Measurements from ENCODE around the gene NACA.
"Not testable (repeated sequence)": the region's sequence is repeated elsewhere in the genome, so short reads cannot be mapped to it uniquely, and the experiment has no call there.

The NACA gene

DNA sequence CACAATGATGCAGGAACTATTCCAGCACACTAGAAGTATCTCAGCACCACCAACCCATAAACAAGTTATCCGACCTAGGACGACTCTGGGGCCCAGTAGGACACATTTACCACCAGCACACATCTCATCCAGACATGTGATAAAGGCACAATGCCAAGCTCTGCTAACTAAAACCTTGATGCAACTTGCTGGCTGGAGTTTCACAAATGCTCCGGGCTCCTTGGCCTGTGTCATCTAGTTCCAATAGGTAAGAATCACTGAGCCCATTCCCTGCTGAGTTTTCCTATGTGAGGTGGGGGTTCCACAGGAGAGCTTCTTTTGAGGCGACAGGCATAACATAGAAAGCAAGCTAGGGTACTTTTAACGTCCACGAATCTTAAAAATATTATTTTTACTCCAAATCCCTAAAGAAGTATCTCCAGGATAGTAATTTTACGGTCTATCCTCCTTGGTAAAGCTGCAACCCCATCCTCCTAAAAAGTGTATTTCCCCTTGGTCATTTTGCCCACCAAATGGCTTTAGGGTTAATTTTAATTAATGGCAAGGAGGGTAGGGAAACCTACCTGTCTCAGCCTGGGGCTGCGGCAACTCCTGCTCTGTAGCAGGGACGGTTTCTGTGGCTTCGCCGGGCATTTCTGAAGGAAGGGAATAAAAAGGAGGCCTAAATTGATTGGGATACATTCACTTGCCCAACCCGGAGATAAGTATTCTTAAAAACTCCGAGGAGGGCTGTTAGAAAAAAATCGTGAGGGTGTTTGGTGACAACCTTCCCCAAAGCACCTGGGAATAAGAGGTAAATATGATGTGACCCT is 1.0 kb downstream of the NACA start:
- peak in 1 of 2 experiments; percentile 16 for DNase-seq

DNA sequence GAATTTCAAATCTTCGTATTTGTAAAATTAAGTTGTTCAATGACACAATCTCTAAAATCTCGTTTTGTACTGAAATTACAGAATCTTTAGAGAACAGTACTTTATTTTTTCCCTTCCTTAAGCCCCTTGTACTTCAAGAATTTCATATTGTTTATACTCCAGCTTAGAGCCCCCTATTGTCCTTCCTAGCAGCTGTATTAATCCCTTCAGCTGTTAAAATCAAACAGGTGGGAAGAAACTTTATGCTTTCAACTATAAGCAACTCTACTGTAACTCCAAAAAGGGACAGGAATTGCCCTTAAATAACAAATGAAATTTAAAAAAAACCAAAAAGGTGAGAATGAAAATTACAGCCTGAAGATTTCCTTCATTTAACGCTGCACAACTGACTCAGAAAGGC is 1.7 kb downstream of the NACA start:
- no peak for DNase-seq

DNA sequence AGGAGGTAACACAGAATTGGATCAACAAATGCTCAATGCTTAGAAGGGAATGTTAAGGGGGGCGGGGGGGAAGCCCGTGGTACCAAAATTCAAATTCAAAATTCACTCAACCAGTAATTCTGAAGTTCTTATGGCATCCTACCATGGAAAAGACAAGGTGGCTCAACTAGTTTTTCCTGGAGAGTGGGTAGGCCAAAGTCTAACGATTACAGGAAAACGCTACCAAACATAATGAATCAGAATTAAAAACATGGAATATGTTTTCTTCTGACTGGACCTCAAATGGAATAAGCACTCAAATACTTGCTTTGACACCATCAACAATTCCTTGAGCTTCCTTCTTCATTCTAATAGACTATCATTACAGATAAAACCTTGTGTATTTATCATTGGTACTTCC is 2.3 kb downstream of the NACA start:
- no peak for DNase-seq

DNA sequence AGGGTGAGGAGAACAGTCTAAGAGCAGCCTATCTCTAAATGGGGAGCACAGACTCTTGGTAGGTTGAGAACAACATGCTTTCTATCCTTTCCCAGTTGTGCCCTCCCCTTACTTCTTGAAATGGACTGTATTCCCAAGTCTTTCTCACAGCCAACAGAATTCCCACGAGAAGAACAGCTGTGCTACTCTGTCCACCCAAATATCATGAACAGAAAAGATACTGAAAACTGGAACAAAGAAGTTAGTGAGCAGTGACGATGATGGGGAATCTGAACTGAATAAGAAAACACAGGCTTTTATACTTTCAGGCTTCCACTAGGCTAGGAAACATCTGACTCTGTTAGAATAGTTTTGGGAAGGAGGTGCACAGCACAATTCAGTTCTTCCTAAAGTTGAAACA is 3.4 kb downstream of the NACA start:
- DNase-seq, result no peak

DNA sequence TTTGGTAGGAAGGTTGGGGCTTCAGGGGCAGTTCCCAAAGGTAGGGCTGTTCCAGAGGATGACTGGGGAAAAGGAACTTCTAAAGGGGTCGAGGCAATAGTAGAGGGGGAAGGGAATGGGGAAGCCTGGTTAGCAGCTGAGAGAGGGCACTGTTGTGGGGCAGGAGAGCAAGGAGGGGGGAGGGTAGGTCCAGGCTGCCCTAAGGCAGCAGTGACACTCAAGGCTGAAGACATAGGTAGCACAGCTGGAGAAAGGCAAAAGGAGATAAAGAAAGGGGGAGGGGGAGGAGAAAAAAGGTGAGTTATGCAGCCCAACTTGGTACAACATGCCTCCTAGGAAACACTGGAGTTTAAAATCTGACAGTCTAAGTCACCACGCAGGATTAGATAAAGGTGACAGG is 3.9 kb downstream of the NACA start:
- no peak for DNase-seq

DNA sequence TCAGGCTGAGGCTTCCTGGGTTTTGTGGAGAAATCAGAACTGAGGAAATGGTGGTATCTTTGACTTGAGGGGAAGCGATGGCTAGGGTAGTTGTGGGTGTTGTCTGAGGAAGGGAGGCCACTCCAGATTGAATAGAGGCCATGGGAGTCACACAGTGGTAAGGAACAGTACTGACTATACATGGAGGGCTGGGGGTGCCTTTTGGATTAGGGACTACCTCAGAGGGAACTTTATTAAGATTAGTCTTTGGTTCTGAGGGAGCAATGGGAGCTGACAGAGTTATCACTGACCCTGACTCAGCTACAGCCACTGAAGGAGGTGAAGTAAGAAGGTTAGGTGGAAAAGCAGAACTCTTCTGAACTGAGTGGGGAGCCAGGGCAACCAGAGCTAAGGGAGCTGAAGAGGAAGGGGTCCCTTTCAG is 4.4 kb downstream of the NACA start:
- no peak for DNase-seq

DNA sequence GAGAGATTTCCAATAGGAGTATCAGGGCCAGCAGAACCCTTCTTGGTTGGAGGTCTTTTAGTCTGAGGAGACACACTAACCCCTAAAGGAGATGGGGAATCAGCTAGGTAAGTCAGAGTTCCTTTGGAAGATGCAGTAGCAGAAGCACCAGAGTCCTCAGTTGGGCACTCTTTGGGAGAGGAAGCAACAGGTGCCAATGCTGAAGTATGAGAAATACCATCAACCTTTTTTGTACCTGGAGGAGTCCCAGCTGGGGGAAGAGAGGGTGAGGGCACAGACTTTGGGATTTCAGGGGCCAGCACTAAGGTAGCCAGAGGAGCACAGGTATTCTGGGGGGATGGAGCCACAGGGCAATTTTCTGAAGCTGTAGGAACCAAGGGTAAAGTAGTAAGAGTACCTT is 6.0 kb downstream of the NACA start:
- no peak for DNase-seq

DNA sequence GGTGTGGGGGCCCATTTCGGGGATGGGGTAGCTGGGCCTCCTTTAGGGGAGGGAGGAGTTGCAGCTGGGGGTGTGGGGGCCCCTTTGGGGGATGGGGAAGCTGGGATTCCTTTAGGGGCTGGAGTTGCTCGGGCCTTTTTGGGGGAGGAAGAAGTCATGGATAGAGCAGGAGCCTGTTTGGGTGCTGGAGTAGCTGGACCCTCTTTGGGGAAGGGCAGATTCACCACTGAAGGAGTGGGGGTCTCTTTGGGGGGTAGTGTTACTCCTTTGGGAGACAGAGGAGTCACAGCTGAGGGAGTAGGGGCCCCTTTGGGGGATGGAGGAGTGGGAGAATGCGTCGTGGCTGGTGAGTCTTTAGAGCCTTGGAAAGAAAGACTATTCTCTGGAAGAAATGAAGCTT is 6.5 kb downstream of the NACA start:
- no peak for DNase-seq

DNA sequence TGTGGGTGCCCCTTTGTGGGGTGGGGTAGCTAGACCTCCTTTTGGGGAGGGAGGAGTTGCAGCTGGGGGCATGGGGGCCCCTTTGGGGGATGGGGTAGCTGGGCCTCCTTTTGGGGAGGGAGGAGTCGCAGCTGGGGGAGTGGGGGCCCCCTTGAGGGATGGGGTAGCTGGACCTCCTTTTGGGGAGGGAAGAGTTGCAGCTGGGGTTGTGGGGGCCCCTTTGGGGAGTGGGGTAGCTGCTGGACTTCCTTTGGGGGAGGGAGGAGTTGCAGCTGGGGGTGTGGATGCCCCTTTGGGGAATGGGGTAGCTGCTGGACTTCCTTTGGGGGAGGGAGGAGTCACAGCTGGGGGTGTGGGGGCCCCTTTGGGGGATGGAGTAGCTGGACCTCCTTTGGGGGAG is 7.0 kb downstream of the NACA start:
- no peak for DNase-seq

DNA sequence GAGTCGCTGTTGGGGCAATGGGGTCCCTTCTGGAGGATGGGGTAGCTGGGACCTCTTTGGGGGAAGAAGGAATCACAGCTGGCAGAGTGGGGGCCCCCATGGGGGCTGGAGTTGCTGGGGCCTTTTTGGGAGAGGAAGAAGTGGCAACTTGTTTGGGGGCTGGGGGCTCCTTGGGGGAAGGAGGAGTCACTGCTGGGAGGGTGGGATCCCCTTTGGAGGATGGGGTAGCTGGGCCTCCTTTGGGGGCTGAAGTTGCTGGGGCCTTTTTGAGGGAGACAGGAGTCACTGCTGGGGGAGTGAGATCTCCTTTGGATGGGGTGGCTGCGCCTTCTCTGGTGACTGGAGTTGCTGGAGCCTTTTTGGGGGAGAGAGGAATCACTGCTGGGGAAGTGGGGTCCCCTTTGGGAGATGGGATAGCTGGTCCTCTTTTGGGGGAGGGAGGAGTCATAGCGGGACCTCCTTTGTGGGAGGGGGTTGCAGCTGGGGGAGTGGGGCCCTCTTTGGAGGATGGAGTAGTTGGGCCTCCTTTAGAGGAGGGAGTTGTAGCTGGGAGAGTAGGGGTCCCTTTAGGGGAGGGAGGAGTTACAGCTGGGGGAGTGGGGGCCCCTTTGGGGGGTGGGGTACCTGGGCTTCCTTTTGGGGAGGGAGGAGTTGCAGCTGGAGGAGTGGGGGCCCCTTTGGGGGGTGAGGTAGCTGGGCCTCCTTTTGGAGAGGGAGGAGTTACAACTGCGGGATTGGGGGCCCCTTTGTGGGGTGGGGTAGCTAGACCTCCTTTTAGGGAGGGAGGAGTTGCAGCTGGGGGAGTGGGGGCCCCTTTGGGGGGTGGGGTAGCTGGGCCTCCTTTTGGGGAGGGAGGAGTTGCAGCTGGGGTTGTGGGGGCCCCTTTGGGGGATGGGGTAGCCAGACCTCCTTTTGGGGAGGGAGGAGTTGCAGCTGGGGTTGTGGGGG is 7.9 kb downstream of the NACA start:
- no peak for DNase-seq

DNA sequence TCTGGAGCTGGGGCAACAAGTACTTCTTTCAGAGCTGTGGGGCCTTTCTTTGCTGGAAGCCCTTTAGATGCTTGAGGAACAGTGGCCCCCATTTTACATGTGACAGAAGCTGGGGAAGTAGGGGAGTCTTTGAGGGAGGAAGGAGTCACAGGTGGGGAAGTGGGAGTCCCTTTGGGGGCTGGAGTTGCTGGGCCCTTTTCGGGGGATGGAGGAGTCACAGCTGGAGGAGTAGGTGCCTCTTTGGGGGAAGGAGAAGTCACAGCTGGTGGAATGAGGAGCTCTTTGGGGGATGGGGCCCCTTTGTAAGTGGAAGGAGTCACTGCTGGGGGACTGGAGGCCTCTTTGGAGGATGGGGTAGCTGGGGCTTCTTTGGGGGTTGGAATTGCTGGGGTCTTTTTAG is 8.6 kb downstream of the NACA start:
- DNase-seq, result no peak

DNA sequence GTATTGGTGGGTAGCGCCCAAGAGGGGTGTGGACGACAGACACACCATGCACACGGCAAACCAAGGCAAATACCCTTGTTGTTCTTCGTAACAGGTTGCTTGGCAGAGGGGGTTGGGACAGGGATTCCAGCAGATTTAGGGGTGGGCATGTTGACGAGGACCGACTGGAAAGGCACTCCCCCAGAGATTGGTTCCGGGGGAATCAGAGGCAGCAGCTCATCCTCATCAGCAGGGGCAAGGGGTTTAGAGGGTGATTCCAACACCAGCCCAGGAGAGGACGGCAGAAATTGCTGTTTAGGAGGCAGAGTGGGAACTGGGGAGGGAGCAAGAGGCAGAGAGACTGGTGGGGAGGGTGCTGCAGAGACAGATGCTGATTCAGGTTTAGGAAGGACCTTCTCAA is 9.3 kb downstream of the NACA start:
- no peak for DNase-seq

DNA sequence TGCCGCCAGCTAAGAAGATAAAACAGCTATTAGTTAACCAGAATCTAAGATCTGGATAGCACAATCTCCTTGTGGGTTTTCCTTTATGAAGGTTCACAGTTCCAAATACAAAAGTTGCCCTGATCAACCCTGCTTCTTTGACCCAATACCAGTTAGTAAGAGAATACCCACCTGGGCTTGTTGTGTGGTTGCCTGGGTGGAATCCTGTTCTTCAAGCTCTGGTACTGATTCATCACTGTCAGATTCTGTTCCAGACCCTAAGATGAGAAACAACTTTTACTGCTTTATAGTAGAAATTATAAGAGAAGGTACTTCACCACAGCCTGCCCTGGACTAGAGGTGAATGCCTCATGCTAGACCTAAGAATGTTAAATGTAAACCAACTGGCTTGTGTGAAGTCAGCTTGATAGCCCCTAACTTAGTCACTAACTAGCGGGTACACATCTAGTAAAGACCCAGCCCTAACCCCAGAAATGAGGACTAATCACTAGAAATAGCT is 10.6 kb downstream of the NACA start:
- DNase-seq, result no peak

DNA sequence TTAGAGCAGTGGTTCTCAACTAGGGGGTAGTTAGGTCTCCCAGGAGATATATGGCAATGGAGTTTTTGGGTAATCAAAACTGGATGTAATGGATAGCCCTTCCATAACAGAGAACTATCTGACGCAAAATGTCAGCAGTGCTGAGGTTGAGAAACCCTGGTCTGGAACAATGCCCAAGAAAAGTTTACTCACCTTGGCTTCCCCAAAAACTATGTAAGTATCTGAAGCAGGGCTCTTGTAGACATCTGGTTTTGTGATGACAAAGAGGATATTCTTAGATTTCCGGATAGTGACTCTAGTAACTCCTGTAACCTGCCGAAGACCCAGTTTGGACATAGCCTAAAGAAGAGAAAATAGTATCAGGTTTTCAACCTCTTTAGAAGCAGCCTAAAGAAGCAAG is 11.8 kb downstream of the NACA start:
- no peak for DNase-seq

DNA sequence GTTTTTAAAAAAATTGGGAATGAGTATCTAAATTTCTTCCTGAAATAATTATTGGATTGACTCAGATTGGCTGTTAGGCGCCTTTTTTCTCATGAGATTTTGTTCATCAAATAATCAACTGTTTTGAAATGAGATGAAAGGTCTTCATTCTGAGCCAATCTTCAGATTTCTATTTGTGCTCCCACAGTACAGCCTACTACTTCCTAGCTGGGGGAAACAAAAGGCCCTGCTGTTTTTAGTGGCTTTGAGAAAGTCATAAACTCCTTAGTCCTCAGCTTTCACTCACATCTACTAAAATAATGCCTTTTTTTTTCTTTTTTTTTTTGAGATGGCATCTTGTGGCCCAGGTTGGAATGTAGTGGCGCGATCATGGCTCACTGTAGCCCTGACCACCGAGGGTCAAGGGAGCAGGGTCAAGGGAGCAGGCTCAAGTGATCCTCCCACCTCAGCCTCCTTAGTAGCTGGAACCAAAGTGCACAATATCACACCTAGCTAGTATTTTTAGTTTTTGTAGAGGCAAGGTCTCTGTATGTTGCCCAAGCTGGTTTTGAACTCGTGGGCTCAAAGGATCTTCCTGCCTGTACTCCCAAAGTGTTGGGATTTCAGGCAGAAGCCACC is 15.2 kb downstream of the NACA start:
- no peak for DNase-seq

DNA sequence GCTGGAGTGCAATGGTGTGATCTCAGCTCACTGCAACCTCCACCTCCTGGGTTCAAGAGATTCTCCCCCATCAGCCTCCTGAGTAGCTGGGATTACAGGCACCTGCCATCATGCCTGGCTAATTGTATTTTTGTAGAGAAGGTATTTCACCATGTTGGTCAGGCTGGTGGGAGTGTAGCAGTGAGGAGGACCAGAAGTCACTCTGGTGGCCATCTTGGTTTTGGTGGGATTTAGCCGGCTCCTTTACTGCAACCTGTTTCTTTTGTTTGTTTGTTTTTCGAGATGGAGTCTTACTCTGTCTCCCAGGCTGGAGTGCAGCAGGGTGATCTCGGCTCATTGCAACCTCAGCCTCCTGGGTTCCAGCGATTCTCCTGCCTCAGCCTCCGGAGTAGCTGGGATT is 20.6 kb downstream of the NACA start:
- DNase-seq, result not testable (repeated sequence)

DNA sequence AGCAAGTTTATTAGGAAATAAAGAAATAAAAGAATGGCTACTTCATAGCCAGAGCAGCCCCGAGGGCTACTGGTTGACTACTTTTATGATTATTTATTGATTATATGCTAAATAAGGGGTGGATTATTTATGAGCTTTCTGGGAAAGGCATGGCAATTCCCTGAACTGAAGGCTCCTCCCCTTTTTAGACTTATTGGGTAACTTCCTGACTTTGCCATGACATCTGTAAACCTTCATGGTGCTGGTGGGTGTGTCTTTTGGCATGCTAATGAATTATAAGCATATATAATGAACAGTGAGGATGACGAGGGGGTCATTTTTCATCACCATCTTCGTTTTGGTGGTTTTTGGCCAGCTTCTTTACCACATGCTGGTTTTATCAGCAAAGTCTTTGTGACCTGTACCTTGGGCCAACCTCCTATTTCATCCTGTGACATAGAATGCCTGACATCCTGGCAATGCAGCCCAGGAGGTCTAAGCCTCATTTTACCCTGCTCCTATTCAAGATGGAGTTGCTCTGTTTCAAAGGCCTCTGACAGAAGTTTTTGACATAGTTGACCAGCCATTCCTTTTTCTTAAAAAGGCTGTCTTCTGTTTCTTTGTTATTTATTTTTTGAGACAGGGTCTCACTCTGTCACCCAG is 26.0 kb downstream of the NACA start:
- DNase-seq, result no peak

DNA sequence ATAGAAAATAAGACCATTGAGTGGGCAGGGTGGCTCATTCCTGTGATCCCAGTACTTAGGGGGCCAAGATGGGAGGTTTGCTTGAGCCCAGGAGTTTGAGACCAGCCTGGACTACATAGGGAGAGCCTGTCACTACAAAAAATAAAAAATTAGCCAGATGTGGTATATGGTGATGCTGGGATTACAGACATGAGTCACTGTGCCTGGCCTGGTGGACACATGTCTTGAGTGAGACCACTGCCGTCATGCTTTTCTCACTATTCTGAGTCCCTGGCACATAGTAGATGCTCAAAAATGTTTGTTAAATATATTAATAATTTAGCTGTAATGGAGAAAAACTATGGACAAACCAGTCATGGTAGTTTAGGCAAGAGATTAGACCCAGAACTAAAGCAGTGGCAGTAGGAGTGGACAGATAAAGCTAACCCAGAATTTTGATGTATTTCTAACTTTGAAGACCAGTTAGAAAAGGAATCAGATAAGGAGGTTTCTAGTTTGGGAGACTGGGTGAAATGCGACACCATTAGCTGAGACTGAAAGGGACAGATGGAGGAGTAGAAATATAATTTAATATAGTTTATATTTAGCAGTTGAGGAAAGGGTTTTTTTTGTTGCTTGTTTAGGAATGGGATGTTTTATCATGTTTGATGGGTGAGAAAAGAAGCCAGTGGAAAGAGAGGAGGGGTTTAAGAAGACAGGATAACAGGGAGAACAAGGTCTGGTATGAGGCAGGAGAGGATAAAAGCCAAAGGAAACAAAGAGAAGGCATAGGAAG is 29.6 kb downstream of the NACA start:
- no peak for DNase-seq

DNA sequence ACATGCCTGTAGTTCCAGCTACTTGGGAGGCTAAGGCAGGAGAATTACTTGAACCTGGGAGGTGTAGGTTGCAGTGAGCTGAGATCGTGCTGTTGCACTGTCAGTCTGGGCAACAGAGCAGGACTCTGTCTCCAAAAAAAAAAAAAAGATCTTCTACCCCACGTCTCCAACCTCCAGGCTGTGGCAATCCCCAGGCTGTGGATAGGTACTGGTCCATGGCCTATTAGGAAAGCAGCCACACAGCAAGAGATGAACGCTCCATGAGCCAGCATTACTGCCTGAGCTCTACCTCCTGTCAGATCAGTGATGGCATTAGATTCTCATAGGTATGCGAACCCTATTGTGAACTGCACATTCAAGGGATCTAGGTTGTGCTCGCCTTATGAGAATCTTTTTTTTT is 30.9 kb downstream of the NACA start:
- DNase-seq, result no peak

DNA sequence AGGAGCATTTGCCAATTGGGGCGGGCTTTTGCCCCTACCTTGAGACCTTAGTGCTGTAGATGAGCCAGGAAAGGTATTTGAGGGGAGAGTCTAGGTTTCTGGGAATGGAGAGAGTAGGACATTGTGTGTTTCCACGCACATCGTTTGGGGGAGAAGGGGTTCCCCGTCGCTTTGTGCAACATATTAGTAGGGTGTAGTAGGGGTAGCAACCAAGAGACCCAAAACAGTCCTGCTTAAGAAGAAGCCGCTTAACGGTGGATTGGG is 36.3 kb downstream of the NACA start:
- DNase-seq, result no peak

DNA sequence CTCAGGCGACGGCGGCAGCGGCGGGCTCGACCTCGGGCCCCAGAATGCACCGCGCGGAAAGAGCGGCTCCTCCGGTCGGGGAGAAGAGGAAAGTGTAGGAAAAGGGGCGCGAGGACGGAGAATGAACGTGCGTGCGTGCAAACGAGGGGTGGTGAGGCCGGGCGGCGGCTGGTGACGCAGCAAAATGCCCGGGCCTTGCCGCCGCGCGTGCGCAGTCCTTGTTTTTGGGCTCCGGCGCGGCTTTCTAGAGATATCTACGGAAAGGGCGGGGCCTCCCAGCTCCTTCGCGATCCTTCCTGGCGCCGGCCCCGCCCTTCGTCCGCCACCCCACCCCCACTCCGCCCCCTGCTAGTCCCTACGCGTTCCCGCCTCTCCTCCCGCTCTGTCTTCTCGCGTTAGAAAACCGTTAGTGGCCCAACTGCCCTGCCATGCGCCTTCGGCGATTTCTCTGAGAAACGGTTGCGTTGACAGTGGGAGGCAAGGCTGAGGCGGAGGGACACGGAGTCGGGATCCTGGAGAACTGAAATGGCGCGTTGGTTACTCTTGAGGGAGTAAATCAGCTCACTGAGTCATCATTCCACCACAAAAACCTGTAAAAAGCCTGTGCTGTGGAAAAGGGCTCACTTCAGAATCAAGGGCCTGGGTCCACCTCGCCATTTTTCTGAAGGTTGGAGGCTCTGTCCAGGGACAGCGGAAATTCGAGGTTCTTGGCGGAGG is 36.8 kb downstream of the NACA start, which contains the start of gene PTGES3:
Gene PTGES3 (minus strand): TSS at position 156 of the 717 bp plus-strand sequence. CDS start 285 bp downstream, outside the sequence.
- peak; percentile 98 to 99 for DNase-seq

All from NCI-H2081 (cell line).